ENCODE measurements around the gene RTN1.

Gene RTN1

GRCh38 chr14:59832653-59833294 lies 37.8 kb downstream of the RTN1 start:
- no peak overlapping the region for H3K9ac ChIP-seq (ENCODE audit: low read length)

DNA sequence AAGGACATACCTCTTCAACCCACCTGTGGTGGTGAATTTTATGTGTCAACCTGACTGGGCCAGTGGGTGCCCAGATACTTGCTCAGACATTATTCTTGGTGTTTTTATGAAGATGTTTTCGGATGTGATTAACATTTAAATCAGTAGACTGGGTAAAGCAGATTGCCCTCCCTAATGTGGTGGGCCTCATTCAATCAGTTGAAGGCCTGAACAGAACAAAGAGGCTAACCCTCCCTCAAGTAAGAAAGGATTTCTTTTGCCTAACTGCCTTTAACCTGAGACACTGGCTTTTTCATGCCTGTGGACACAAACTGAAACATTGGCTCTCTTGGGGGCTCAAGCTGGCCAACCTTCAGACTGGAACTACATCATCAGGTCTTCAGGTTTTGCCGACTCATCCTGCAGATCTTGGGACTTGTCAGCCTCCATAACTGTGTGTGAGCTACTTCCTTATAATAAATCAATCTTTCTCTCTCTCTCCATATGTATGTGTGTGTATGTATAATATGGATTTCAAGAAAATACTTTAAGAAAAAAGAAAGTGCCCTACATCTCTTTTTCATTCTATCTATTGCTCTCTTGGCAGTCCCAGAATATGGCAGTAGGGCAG lies 39.4 kb downstream of the RTN1 start:
- Histone ChIP-seq H3K27me3 (ENCODE audit: insufficient read depth, low read length, poor library complexity) (no peaks in the 10 kb centered on the region), H4K5ac (ENCODE audit: low read length) (no peak overlapping the region), H2AK5ac (ENCODE audit: low read length) (no peak overlapping the region), H3K36me3 (ENCODE audit: control insufficient read depth, insufficient read depth, low read length) (no peaks in the 10 kb centered on the region), H3K18ac (ENCODE audit: low read length) (no peak overlapping the region), H3K4me3 (ENCODE audit: low read length) (no peak overlapping the region), H3K4me2 (ENCODE audit: low read length) (no peak overlapping the region), H4K8ac (ENCODE audit: low read depth, low read length) (no peak overlapping the region), H2BK5ac (ENCODE audit: low read length) (no peak overlapping the region), H2BK15ac (replicated peaks; ENCODE audit: low read depth) (no peak overlapping the region), H3K79me1 (ENCODE audit: low read length) (no peaks in the 10 kb centered on the region), H3K79me2 (ENCODE audit: control insufficient read depth, insufficient read depth, low read length) (no peaks in the 10 kb centered on the region), H3K4me1 (ENCODE audit: control insufficient read depth, low read depth, low read length) (no peaks in the 10 kb centered on the region), H3K56ac (ENCODE audit: low read length) (no peak overlapping the region), H3K23ac (ENCODE audit: low read length) (no peak overlapping the region), H3K4ac (ENCODE audit: low read depth, low read length) (no peak overlapping the region), H3K9ac (ENCODE audit: low read length) (no peak overlapping the region), H3K27ac (ENCODE audit: low read depth, low read length) (no peak overlapping the region), H2BK120ac (ENCODE audit: low read depth, low read length) (no peak overlapping the region)
- no CpG with 5 or more reads among the region's 2 CpGs for WGBS (ENCODE audit: extremely low coverage, insufficient coverage, low lambda C conversion rate)
- no peak for DNase-seq

More at GRCh38 chr14:59832653-59833294, 37.8 kb downstream of the RTN1 start:
- H3K4ac ChIP-seq (ENCODE audit: low read depth, low read length): no peak overlapping the region
- no peak overlapping the region for H3K4me2 ChIP-seq (ENCODE audit: low read length)
- H3K36me3 ChIP-seq (ENCODE audit: control insufficient read depth, insufficient read depth, low read length): no peaks in the 10 kb centered on the region
- H3K4me3 ChIP-seq (ENCODE audit: low read length): no peak overlapping the region
- no peaks in the 10 kb centered on the region for H3K79me2 ChIP-seq (ENCODE audit: control insufficient read depth, insufficient read depth, low read length)
- H3K27ac ChIP-seq (ENCODE audit: low read depth, low read length): no peak overlapping the region
- H4K8ac ChIP-seq (ENCODE audit: low read depth, low read length): no peak overlapping the region
- no peaks in the 10 kb centered on the region for H3K27me3 ChIP-seq (ENCODE audit: insufficient read depth, low read length, poor library complexity)
- H3K23ac ChIP-seq (ENCODE audit: low read length): no peak overlapping the region
- H4K5ac ChIP-seq (ENCODE audit: low read length): peak overlapping the region; percentile 40
- no peaks in the 10 kb centered on the region for H3K4me1 ChIP-seq (ENCODE audit: control insufficient read depth, low read depth, low read length)
- no peak overlapping the region for H2BK15ac ChIP-seq (replicated peaks; ENCODE audit: low read depth)
- H3K18ac ChIP-seq (ENCODE audit: low read length): no peak overlapping the region
- no peak for DNase-seq
- WGBS (ENCODE audit: extremely low coverage, insufficient coverage, low lambda C conversion rate): no CpG with 5 or more reads among the region's 2 CpGs
- H2BK120ac ChIP-seq (ENCODE audit: low read depth, low read length): no peak overlapping the region
- H2BK5ac ChIP-seq (ENCODE audit: low read length): no peak overlapping the region
- no peak overlapping the region for H3K56ac ChIP-seq (ENCODE audit: low read length)
- no peaks in the 10 kb centered on the region for H3K79me1 ChIP-seq (ENCODE audit: low read length)
- no peak overlapping the region for H2AK5ac ChIP-seq (ENCODE audit: low read length)

DNA sequence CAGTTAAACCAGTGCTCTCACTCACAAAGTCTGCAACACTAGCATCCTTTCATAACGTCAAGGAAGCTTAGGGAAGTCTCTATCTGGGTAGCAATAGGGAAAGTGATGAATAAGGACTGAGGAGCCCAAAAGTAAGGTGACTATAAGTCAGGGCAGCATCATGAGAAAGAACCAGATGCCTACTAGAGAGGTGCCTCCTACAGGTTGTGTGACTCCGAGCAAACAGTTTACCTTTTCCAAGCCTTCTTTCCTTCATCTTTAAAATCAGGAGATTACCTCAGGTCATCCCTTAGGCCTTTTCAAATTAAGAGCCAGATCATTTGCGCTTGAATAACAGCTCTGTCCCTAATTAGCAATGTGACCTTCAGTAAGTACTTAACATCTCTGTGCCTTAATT lies 40.2 kb downstream of the RTN1 start:
- Histone ChIP-seq H3K79me2 (ENCODE audit: control insufficient read depth, insufficient read depth, low read length) (no peaks in the 10 kb centered on the region), H2BK15ac (replicated peaks; ENCODE audit: low read depth) (no peak overlapping the region), H3K4me1 (ENCODE audit: control insufficient read depth, low read depth, low read length) (no peaks in the 10 kb centered on the region), H3K27me3 (ENCODE audit: insufficient read depth, low read length, poor library complexity) (no peaks in the 10 kb centered on the region), H3K36me3 (ENCODE audit: control insufficient read depth, insufficient read depth, low read length) (no peaks in the 10 kb centered on the region), H3K4me2 (ENCODE audit: low read length) (no peak overlapping the region), H3K18ac (ENCODE audit: low read length) (no peak overlapping the region), H2BK120ac (ENCODE audit: low read depth, low read length) (no peak overlapping the region), H3K4me3 (ENCODE audit: low read length) (no peak overlapping the region), H3K79me1 (ENCODE audit: low read length) (no peaks in the 10 kb centered on the region), H3K56ac (ENCODE audit: low read length) (peak overlapping the region; percentile 27), H2BK5ac (ENCODE audit: low read length) (no peak overlapping the region), H3K23ac (ENCODE audit: low read length) (no peak overlapping the region), H3K4ac (ENCODE audit: low read depth, low read length) (no peak overlapping the region), H3K9ac (ENCODE audit: low read length) (no peak overlapping the region), H4K5ac (ENCODE audit: low read length) (no peak overlapping the region), H2AK5ac (ENCODE audit: low read length) (no peak overlapping the region), H4K8ac (ENCODE audit: low read depth, low read length) (no peak overlapping the region), H3K27ac (ENCODE audit: low read depth, low read length) (no peak overlapping the region)
- DNase-seq: peak; percentile 18
- WGBS (ENCODE audit: extremely low coverage, insufficient coverage, low lambda C conversion rate): no CpG with 5 or more reads among the region's 3 CpGs

GRCh38 chr14:59829469-59830337 lies 40.9 kb downstream of the RTN1 start:
- peak overlapping the region; percentile 27 for H3K56ac ChIP-seq (ENCODE audit: low read length)
- H2AK5ac ChIP-seq (ENCODE audit: low read length): no peak overlapping the region
- H2BK5ac ChIP-seq (ENCODE audit: low read length): no peak overlapping the region
- H3K79me2 ChIP-seq (ENCODE audit: control insufficient read depth, insufficient read depth, low read length): no peaks in the 10 kb centered on the region
- H3K4me1 ChIP-seq (ENCODE audit: control insufficient read depth, low read depth, low read length): no peaks in the 10 kb centered on the region
- H3K4ac ChIP-seq (ENCODE audit: low read depth, low read length): peak overlapping the region; percentile 9
- no peak overlapping the region for H4K5ac ChIP-seq (ENCODE audit: low read length)
- no peaks in the 10 kb centered on the region for H3K79me1 ChIP-seq (ENCODE audit: low read length)
- no peak overlapping the region for H3K18ac ChIP-seq (ENCODE audit: low read length)
- no peak overlapping the region for H3K4me3 ChIP-seq (ENCODE audit: low read length)
- no peak overlapping the region for H3K27ac ChIP-seq (ENCODE audit: low read depth, low read length)
- no peak overlapping the region for H3K9ac ChIP-seq (ENCODE audit: low read length)
- no peak overlapping the region for H4K8ac ChIP-seq (ENCODE audit: low read depth, low read length)
- no CpG with 5 or more reads among the region's 4 CpGs for WGBS (ENCODE audit: extremely low coverage, insufficient coverage, low lambda C conversion rate)
- no peak overlapping the region for H2BK15ac ChIP-seq (replicated peaks; ENCODE audit: low read depth)
- no peaks in the 10 kb centered on the region for H3K27me3 ChIP-seq (ENCODE audit: insufficient read depth, low read length, poor library complexity)
- no peak overlapping the region for H2BK120ac ChIP-seq (ENCODE audit: low read depth, low read length)
- no peaks in the 10 kb centered on the region for H3K36me3 ChIP-seq (ENCODE audit: control insufficient read depth, insufficient read depth, low read length)
- no peak overlapping the region for H3K4me2 ChIP-seq (ENCODE audit: low read length)
- H3K23ac ChIP-seq (ENCODE audit: low read length): no peak overlapping the region
- peak; percentile 8 for DNase-seq

DNA sequence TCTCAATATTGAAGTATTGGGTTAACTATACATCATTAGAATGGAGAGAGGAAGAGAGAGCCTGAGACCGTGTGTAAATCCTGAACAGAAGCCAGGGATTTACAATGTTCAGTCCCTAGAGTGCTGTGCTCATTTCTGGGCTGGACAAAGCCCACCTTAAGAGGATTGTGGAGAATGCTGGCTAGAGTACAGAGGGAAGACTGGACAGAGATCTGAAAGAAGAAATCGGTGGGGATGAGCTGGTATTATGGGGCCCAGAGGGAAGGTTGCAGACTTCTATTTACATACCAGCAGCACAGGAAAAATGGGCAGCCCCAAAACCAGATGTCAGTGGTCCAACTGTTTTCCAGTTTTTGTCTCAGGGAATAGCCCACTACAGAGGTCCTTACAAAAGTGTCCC lies 42.3 kb downstream of the RTN1 start:
- no peak overlapping the region for H2AK5ac ChIP-seq (ENCODE audit: low read length)
- no peak overlapping the region for H3K27ac ChIP-seq (ENCODE audit: low read depth, low read length)
- no peaks in the 10 kb centered on the region for H3K79me2 ChIP-seq (ENCODE audit: control insufficient read depth, insufficient read depth, low read length)
- no peaks in the 10 kb centered on the region for H3K79me1 ChIP-seq (ENCODE audit: low read length)
- no peaks in the 10 kb centered on the region for H3K36me3 ChIP-seq (ENCODE audit: control insufficient read depth, insufficient read depth, low read length)
- H2BK15ac ChIP-seq (replicated peaks; ENCODE audit: low read depth): no peak overlapping the region
- H3K27me3 ChIP-seq (ENCODE audit: insufficient read depth, low read length, poor library complexity): no peaks in the 10 kb centered on the region
- no peak overlapping the region for H3K4me3 ChIP-seq (ENCODE audit: low read length)
- H3K9ac ChIP-seq (ENCODE audit: low read length): no peak overlapping the region
- H3K4me2 ChIP-seq (ENCODE audit: low read length): no peak overlapping the region
- H3K4me1 ChIP-seq (ENCODE audit: control insufficient read depth, low read depth, low read length): no peaks in the 10 kb centered on the region
- H2BK5ac ChIP-seq (ENCODE audit: low read length): peak overlapping the region; percentile 56
- H3K23ac ChIP-seq (ENCODE audit: low read length): no peak overlapping the region
- H4K8ac ChIP-seq (ENCODE audit: low read depth, low read length): no peak overlapping the region
- no peak overlapping the region for H3K4ac ChIP-seq (ENCODE audit: low read depth, low read length)
- H3K56ac ChIP-seq (ENCODE audit: low read length): peak overlapping the region; percentile 17
- WGBS (ENCODE audit: extremely low coverage, insufficient coverage, low lambda C conversion rate): no CpG with 5 or more reads among the region's 2 CpGs
- H3K18ac ChIP-seq (ENCODE audit: low read length): peak overlapping the region; percentile 14
- no peak overlapping the region for H4K5ac ChIP-seq (ENCODE audit: low read length)
- H2BK120ac ChIP-seq (ENCODE audit: low read depth, low read length): no peak overlapping the region
- no peak for DNase-seq
